Heart right ventricle (tissue), 16 donors: ENCODE data around the gene OTUD5. TPM values are rescaled to one million over a fixed set of nuclear protein-coding genes. Genes with fewer than 3 reads are reported as not detected.

Experiments
- ATAC-seq, 8 donors: fragments of 200-7000 bp; cut with Tn5 transposase; one replicate each; pipeline ENCODE4 v1.9.1; 2020; ENCODE audit warnings: mild to moderate bottlenecking in 8 of 8, moderate library complexity in 8 of 8, moderate number of reproducible peaks in 1 of 8
- DNase-seq, 2 donors: peaks; one replicate each; pipeline ENCODE4 v3.0.0-alpha.2; 2020
- H3K27ac ChIP-seq, 10 donors: fragments of 200-600 bp; sonication (generic) in 2 of 10; one replicate each; pipeline versions ENCODE4 v1.5.0 to v1.8.0; 2020 to 2022; ENCODE audit warnings: mild to moderate bottlenecking in 3 of 10
- H3K27me3 ChIP-seq, 7 donors: fragments of 200-600 bp; one replicate each; pipeline ENCODE4 v1.8.0; 2021 to 2022; ENCODE audit warnings: mild to moderate bottlenecking in 2 of 7
- H3K36me3 ChIP-seq, 9 donors: fragments of 200-600 bp; sonication (generic) in 1 of 9; one replicate each; pipeline versions ENCODE4 v1.5.0 to v1.8.0; 2020 to 2022; ENCODE audit warnings: mild to moderate bottlenecking in 2 of 9
- H3K4me1 ChIP-seq, 9 donors: fragments of 200-600 bp; sonication (generic) in 1 of 9; one replicate each; pipeline versions ENCODE4 v1.5.0 to v1.8.0; 2020 to 2022; ENCODE audit warnings: mild to moderate bottlenecking in 4 of 9
- H3K4me3 ChIP-seq, 10 donors: fragments of 200-600 bp; sonication (generic) in 2 of 10; one replicate each; pipeline versions ENCODE4 v1.5.0 to v1.8.0; 2020 to 2022; ENCODE audit warnings: mild to moderate bottlenecking in 7 of 10, moderate library complexity in 2 of 10
- H3K9me3 ChIP-seq, 11 donors: fragments of 200-600 bp in 10 of 11; sonication (generic) in 2 of 11; one replicate each; pipeline versions ENCODE4 v1.5.0 to v1.8.0; 2013 to 2022; ENCODE audit warnings: mild to moderate bottlenecking in 2 of 11, control low read depth in 1 of 11, moderate library complexity in 1 of 11
- CTCF ChIP-seq, 9 donors: fragments of 200-600 bp; sonication (generic) in 2 of 9; IDR thresholded peaks; one replicate each; pipeline versions ENCODE4 v1.5.0 to v1.8.0; 2021 to 2022; ENCODE audit warnings: antibody characterized with exemption in 9 of 9, mild to moderate bottlenecking in 5 of 9, moderate library complexity in 1 of 9
- WGBS, 2 donors: extraction: QIAGEN DNeasy Blood & Tissue Kit; methylation state at CpG; one replicate each; pipeline ENCODE4 v1.1.7; 2013; ENCODE audit warnings: inconsistent platforms in 1 of 2; 5-methylcytosine and 5-hydroxymethylcytosine counted together
- intact Hi-C, 10 donors: fragments of 100-400 bp; cut with DNase I; formaldehyde crosslinking; loops; one replicate each; pipeline versions ENCODE4 v1.11.1 to v1.14.2; 2022
- polyA plus RNA-seq, 2 donors: library from polyadenylated mRNA; stranded (reverse); fragments of 200-250 nt; gene quantifications; one replicate each; pipeline ENCODE4 v1.2.3, GENCODE V29; 2013
- total RNA-seq, 10 donors: library from RNA; stranded (reverse); fragmentation: NEBNext Ultra II Directional in 3 of 10; extraction: Animal tissue kit (Norgen Biotek cat#: 25700) in 3 of 10; gene quantifications; one replicate each; pipeline versions ENCODE4 v1.2.1 to v1.2.4, GENCODE V29; 2021 to 2023
- donor health status: Arrhythmogenic right ventricular cardiomyopathy.
- donor health status: ischemic (EF 13 %, LVEDD 7.1; RV severe dilation, severe dysfunction).
- donor health status: healthy with polysubstance abuse.
- donor health status: DM: no; HTN: yes; CAD: no.
- donor health status: DM: no; HTN: no; CAD: no.
- donor health status: ischemic (EF 25% LVEDD 6.9; RV normal size, moderate dysfunction).
- donor health status: ischemic (EF 25% LVEDD 5.7; RV mildly dilated, moderate dysfunction).
- donor health status: healthy.
- donor health status: DM: yes; HTN: yes; CAD: no.
- donor health status: Ischemic cardiomyopathy.
- donor health status: ischemic (EF 35%, LVEDD 5.7; RV mildly dilated, moderate dysfunction).
- donor health status: nonischemic (EF 11% LVEDD 7.7; RV severe dilation, severe dysfunction).
- donor health status: DM: yes; HTN: yes; CAD: no.
- donor health status: PGD.
- donor health status: ischemic (EF 29% LVEDD 5.4; RV normal size, mild dysfunction).
- donor health status: nonischemic (EF 23%, LVEDD 6.1; RV moderate dilation, normal function).

Gene OTUD5
- total and polyA plus RNA-seq, 12 donors = 17.9 to 27.3 (median 24.7) TPM

DNA sequence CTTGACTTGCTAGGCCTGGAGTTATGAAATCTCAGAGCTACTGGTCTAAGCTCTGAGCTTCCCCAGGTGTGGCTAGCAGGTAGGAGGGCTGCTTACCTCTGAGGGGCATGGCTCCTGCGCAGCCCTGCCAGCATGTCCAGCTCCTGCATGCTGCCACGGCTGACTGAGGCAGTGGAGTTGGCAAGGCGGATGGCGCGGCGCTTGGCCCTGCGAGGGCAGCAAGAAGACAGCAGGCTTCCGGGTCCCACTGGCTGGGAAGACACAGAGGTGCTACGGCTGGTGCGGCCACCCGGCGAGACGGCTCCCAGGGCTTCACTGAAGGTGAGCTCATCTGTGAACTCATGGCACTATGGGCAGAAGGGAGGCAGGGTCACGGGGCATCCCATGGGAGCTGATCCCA is 8.6 kb upstream of the OTUD5 start:
- H3K27ac ChIP-seq = no peak overlapping the region
- no peaks in the 10 kb centered on the region for H3K27me3 ChIP-seq
- intact Hi-C loops = no loop called here
- DNase-seq (no peak), ATAC-seq (no peak)
- 96% methylated on average over 9 to 14 of the region's 14 CpGs for WGBS, 2 donors
- H3K36me3 ChIP-seq = no peaks in the 10 kb centered on the region
- H3K9me3 ChIP-seq = no peaks in the 10 kb centered on the region
- TF ChIP-seq CTCF (IDR thresholded peaks at IDR 0.05) = no peak
- no peak overlapping the region for H3K4me3 ChIP-seq
- H3K4me1 ChIP-seq = peaks cover 0 to 5% (median 0%) of the 10 kb centered on the region in 9 donors

- H3K9me3 ChIP-seq = peaks cover 0 to 11% (median 0%) of the 10 kb centered on the region in 11 donors
- 30 to 42% methylated on average over 5 of the region's 5 CpGs for WGBS, 2 donors
- peak overlapping the region in 4 of 10 donors; percentile 1 to 47 (median 22) for H3K27ac ChIP-seq
- H3K4me1 ChIP-seq = peaks cover 0 to 15% (median 6%) of the 10 kb centered on the region in 9 donors
- H3K4me3 ChIP-seq = no peak overlapping the region
- no peaks in the 10 kb centered on the region for H3K27me3 ChIP-seq
- intact Hi-C loops = loop anchor here in 1 of 10 donors (5.0 kb wide), 1 partner anchor 41 kb away; the partner anchor contains the start of gene GRIPAP1
- TF ChIP-seq CTCF (IDR thresholded peaks at IDR 0.05) = no peak
- DNase-seq = no peak
- H3K36me3 ChIP-seq = no peaks in the 10 kb centered on the region
- ATAC-seq = no peak
Measured at GRCh38 chrX:48961585-48962091, 4.2 kb upstream of the OTUD5 start.

- Histone ChIP-seq H3K27me3 (no peaks in the 10 kb centered on the region), H3K36me3 (peaks cover 0 to 8% (median 0%) of the 10 kb centered on the region in 9 donors), H3K4me3 (no peak overlapping the region), H3K9me3 (peaks cover 0 to 11% (median 0%) of the 10 kb centered on the region in 11 donors), H3K27ac (no peak overlapping the region), H3K4me1 (peaks cover 0 to 28% (median 17%) of the 10 kb centered on the region in 9 donors)
- intact Hi-C loops = loop anchor here in 1 of 10 donors (5.0 kb wide), 1 partner anchor 42 kb away; the partner anchor contains the start of gene GRIPAP1
- TF ChIP-seq CTCF (IDR thresholded peaks at IDR 0.05) = no peak
- ATAC-seq (no peak), DNase-seq (no peak)
- WGBS, 2 donors = 81 to 92% methylated on average over 2 of the region's 2 CpGs
Measured at GRCh38 chrX:48960291-48960690, 2.9 kb upstream of the OTUD5 start.

DNA sequence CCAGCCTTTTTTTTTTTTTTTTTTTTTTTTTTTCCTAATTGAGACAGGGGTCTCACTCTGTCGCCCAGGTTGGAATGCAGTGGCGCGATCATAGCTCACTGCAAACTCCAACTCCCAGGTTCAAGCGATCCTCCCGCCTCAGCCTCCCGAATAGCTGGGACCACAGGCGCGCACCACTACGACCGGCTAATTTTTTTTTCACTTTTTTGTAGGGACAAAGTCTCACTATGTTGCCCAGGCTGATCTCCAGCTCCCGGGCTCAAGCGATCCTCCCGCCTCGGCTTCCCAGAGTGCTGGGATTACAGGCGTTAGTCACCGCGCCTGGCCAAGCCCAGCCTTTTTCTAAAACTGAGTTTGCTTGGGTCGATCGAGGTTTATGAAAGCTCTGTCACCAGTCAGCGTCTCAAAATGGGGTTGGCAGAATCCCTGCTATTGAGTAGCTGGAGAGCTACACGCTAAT is 1.3 kb upstream of the OTUD5 start:
- Histone ChIP-seq H3K4me1 (peaks cover 0 to 45% (median 26%) of the 10 kb centered on the region in 9 donors), H3K36me3 (peaks cover 0 to 23% (median 0%) of the 10 kb centered on the region in 9 donors), H3K9me3 (peaks cover 0 to 11% (median 0%) of the 10 kb centered on the region in 11 donors), H3K4me3 (peak overlapping the region; percentile 21 to 72 (median 62)), H3K27me3 (no peaks in the 10 kb centered on the region), H3K27ac (peak overlapping the region; percentile 75 to 99 (median 94))
- TF ChIP-seq CTCF (IDR thresholded peaks at IDR 0.05) = no peak
- WGBS, 2 donors = 0% methylated on average over 21 of the region's 21 CpGs
- ATAC-seq (peak in 6 of 8 donors; percentile 2 to 18 (median 2)), DNase-seq (peak; percentile 31 to 37)
- intact Hi-C loops = loop anchor here in 1 of 10 donors (10.0 kb wide), 1 partner anchor 86 kb away; the partner anchor contains the start of gene TFE3
